SK-N-SH (cell line): ENCODE measurements around the gene PLEKHA4. TPM values are rescaled to one million over a fixed set of nuclear protein-coding genes. Genes with fewer than 3 reads are reported as not detected.

ENCODE experiments used
- CTCF ChIA-PET: fragments of 300-600, 350-600 bp; formaldehyde crosslinking; extraction: SDS; loops from one replicate; lab custom pipeline; 2021; lab: Yijun Ruan, JAX
- POLR2A ChIA-PET: fragments of 350-600 bp; sonication (Branson Sonifier 250); formaldehyde crosslinking; extraction: SDS; loops from one replicate; lab custom pipeline; 2020; ENCODE audit warnings: antibody characterized with exemption, inconsistent platforms; lab: Yijun Ruan, JAX
- DNase-seq: peaks from one replicate; pipeline ENCODE4 v3.0.0; 2012
- H2AFZ ChIP-seq: fragments of 200-600 bp; sonication (generic); 2 replicates; pipeline ENCODE4 v1.8.1; 2016; ENCODE audit warnings: antibody characterized with exemption, mild to moderate bottlenecking, low read depth
- H3F3A ChIP-seq: fragments of 200-600 bp; sonication (generic); replicated peaks from 2 replicates; pipeline ENCODE3; 2016; ENCODE audit warnings: antibody characterized with exemption, mild to moderate bottlenecking; ENCODE audit not compliant: insufficient read depth
- H3K27ac ChIP-seq, 2 experiments: fragments of 200-500 bp in 1 of 2; fragments of 200-600 bp in 1 of 2; sonication (Bioruptor generic) in 1 of 2; sonication (generic), shearing (Covaris generic) in 1 of 2; 2 replicates each; pipeline versions ENCODE4 v1.5.1 to v1.6.1; 2014 to 2016; ENCODE audit warnings: low read depth in 2 of 2, inconsistent platforms in 1 of 2, low read length in 1 of 2, mild to moderate bottlenecking in 1 of 2, mixed read lengths in 1 of 2
- H3K27me3 ChIP-seq: fragments of 200-600 bp; sonication (generic), shearing (Covaris generic); 2 replicates; pipeline ENCODE4 v1.6.1; 2016; ENCODE audit warnings: mixed run types; ENCODE audit not compliant: insufficient read depth
- H3K36me3 ChIP-seq, 2 experiments: fragments of 200-500 bp in 1 of 2; fragments of 200-600 bp in 1 of 2; sonication (Bioruptor generic) in 1 of 2; sonication (generic) in 1 of 2; replicated peaks in 1 of 2; 2 replicates each; pipeline versions ENCODE3 to v1.5.1; 2014 to 2016; ENCODE audit warnings: low read length in 1 of 2, mild to moderate bottlenecking in 1 of 2; ENCODE audit not compliant: insufficient read depth in 2 of 2, control insufficient read depth in 1 of 2
- H3K4me1 ChIP-seq, 2 experiments: fragments of 200-500 bp in 1 of 2; fragments of 200-600 bp in 1 of 2; sonication (Bioruptor generic) in 1 of 2; sonication (generic), shearing (Covaris generic) in 1 of 2; 2 replicates each; pipeline versions ENCODE4 v1.5.1 to v1.6.1; 2014 to 2016; ENCODE audit warnings: low read depth in 1 of 2, low read length in 1 of 2, mixed run types in 1 of 2; ENCODE audit not compliant: insufficient read depth in 2 of 2, control insufficient read depth in 1 of 2
- H3K4me2 ChIP-seq: fragments of 200-600 bp; sonication (generic), shearing (Covaris generic); 2 replicates; pipeline ENCODE4 v1.6.1; 2017; ENCODE audit warnings: mixed run types
- H3K4me3 ChIP-seq, 2 experiments: fragments of 200-500 bp in 1 of 2; fragments of 200-600 bp in 1 of 2; sonication (Bioruptor generic) in 1 of 2; sonication (generic), shearing (Covaris generic) in 1 of 2; 2 replicates each; pipeline versions ENCODE4 v1.5.1 to v1.8.1; 2014 to 2016; ENCODE audit warnings: low read depth in 2 of 2, inconsistent platforms in 1 of 2, low read length in 1 of 2, mild to moderate bottlenecking in 1 of 2, mixed read lengths in 1 of 2, moderate library complexity in 1 of 2
- H3K79me2 ChIP-seq: fragments of 200-600 bp; sonication (generic); 2 replicates; pipeline ENCODE4 v1.8.1; 2017; ENCODE audit warnings: mild to moderate bottlenecking; ENCODE audit not compliant: insufficient read depth
- H3K9ac ChIP-seq: fragments of 200-600 bp; sonication (generic); 2 replicates; pipeline ENCODE4 v1.6.1; 2017; ENCODE audit warnings: mixed run types
- H3K9me2 ChIP-seq: fragments of 200-600 bp; sonication (generic); 2 replicates; pipeline ENCODE4 v1.6.1; 2017; ENCODE audit warnings: mixed run types
- H3K9me3 ChIP-seq: fragments of 200-600 bp; sonication (generic); 2 replicates; pipeline ENCODE4 v1.6.1; 2017; ENCODE audit warnings: mixed run types, mild to moderate bottlenecking, moderate library complexity
- H4K20me1 ChIP-seq: fragments of 200-600 bp; sonication (generic); 2 replicates; pipeline ENCODE4 v1.6.1; 2017; ENCODE audit warnings: mild to moderate bottlenecking, mixed run types; ENCODE audit not compliant: insufficient read depth
- EZH2phosphoT487 ChIP-seq: fragments of 200-600 bp; sonication (generic); IDR thresholded peaks from 2 replicates; pipeline ENCODE4 v1.6.1; 2017; ENCODE audit warnings: low read depth, mixed run types, mild to moderate bottlenecking, antibody characterized with exemption, moderate library complexity, borderline replicate concordance
- FOXJ3 ChIP-seq: sonication (generic); formaldehyde crosslinking; IDR thresholded peaks from 2 replicates; pipeline ENCODE4 v1.5.1; 2020; ENCODE audit warnings: mild to moderate bottlenecking, missing genetic modification reagents
- FOXM1 ChIP-seq: IDR thresholded peaks from 2 replicates; pipeline ENCODE4 v1.4.0; 2012; ENCODE audit warnings: low read depth, mild to moderate bottlenecking
- GATA2 ChIP-seq: sonication (generic); formaldehyde crosslinking; IDR thresholded peaks from 2 replicates; pipeline ENCODE4 v1.5.0; 2020; ENCODE audit warnings: mild to moderate bottlenecking, missing genetic modification reagents
- MEF2A ChIP-seq: IDR thresholded peaks from 2 replicates; pipeline ENCODE4 v1.4.0; 2012; ENCODE audit warnings: low read depth, borderline replicate concordance
- MXI1 ChIP-seq: IDR thresholded peaks from 2 replicates; pipeline ENCODE4 v1.6.1; 2012; ENCODE audit warnings: mild to moderate bottlenecking, low read depth, low read length, improper control_type of control experiment
- RCOR1 ChIP-seq: fragments of 150-350 bp; IDR thresholded peaks from 2 replicates; pipeline ENCODE4 v1.6.1; 2017; ENCODE audit warnings: antibody characterized with exemption, low read length
- RXRA ChIP-seq: IDR thresholded peaks from 2 replicates; pipeline ENCODE4 v1.4.0; 2012; ENCODE audit warnings: low read depth, mild to moderate bottlenecking, borderline replicate concordance
- SIN3A ChIP-seq: IDR thresholded peaks from 2 replicates; pipeline ENCODE4 v1.6.1; 2012; ENCODE audit warnings: low read depth, mild to moderate bottlenecking, low read length, moderate library complexity, borderline replicate concordance
- SMC3 ChIP-seq: IDR thresholded peaks from 2 replicates; pipeline ENCODE4 v1.6.1; 2012; ENCODE audit warnings: low read depth, low read length, improper control_type of control experiment
- TCF12 ChIP-seq: IDR thresholded peaks from 2 replicates; pipeline ENCODE4 v1.4.0; 2012
- TEAD4 ChIP-seq: IDR thresholded peaks from 2 replicates; pipeline ENCODE4 v1.4.0; 2012; ENCODE audit warnings: mild to moderate bottlenecking, borderline replicate concordance; ENCODE audit not compliant: insufficient read depth
- WGBS: methylation state at CpG from one replicate; pipeline ENCODE4 v1.1.6; 2017; ENCODE audit warnings: low lambda C conversion rate; 5-methylcytosine and 5-hydroxymethylcytosine counted together
- polyA plus RNA-seq, 3 experiments: library from polyadenylated mRNA; depleted of rRNA; stranded (reverse); fragments of >200 nt; gene quantifications; 2 replicates each; pipeline ENCODE4 v1.2.3, GENCODE V29; 2012
- TF ChIP-seq, protein P1 (sequence below): fragments of 200-600 bp; sonication (generic); IDR thresholded peaks from 2 replicates; pipeline ENCODE4 v1.6.1; 2017; ENCODE audit warnings: antibody characterized with exemption, mild to moderate bottlenecking, moderate library complexity
- TF ChIP-seq, protein P2 (sequence below): IDR thresholded peaks from 2 replicates; pipeline ENCODE4 v1.6.1; 2012; ENCODE audit warnings: mild to moderate bottlenecking, low read depth, low read length, moderate library complexity
- TF ChIP-seq, protein P3 (sequence below): fragments of 150-350 bp; IDR thresholded peaks from 2 replicates; pipeline ENCODE4 v1.6.1; 2016; ENCODE audit warnings: mild to moderate bottlenecking, low read depth, low read length

The PLEKHA4 gene
- polyA plus RNA-seq, 1 of the 3 experiments (the other 2 are of a cell fraction) = 5.6 TPM

DNA sequence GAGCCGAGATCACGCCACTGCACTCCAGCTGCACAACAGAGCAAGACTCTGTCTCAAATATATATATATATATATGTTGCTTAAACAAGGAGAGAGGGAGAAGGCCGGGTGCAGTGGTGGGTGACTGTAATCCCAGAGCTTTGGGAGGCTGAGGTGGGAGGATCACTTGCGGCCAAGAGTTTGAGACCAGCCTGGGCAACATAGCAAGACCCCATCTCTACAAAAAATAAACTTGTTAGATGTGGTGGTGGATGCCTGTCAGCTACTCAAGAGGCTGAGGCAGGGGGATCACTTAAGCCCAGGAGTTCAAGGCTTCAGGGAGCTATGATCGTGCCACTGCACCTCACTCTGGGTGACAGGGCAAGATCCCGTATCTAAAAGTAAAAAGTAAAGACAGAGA, 26.8 kb downstream of the PLEKHA4 start:
- Histone ChIP-seq H2AFZ (no peak overlapping the region), H3K9me3 (no peaks in the 10 kb centered on the region), H3K79me2 (no peaks in the 10 kb centered on the region), H3K4me2 (no peak overlapping the region), H3K4me3 (no peak overlapping the region), H3K9ac (no peak overlapping the region), H3K27ac (no peak overlapping the region), H3K4me1 (peaks cover 0 to 5% of the 10 kb centered on the region in 2 experiments; a peak in 1 of 4 replicates), H3F3A (peaks cover 14% of the 10 kb centered on the region), H3K27me3 (no peaks in the 10 kb centered on the region), H3K9me2 (no peaks in the 10 kb centered on the region), H3K36me3 (peaks cover 0 to 5% of the 10 kb centered on the region in 2 experiments), H4K20me1 (no peaks in the 10 kb centered on the region)
- no peak for DNase-seq
- CTCF ChIA-PET = interaction anchor here (1.0 to 15.2 kb wide), 18 partner anchors 8 to 196 kb away, joined by 3 to 457 read pairs (median 6); partner anchors contain the start of genes BCAT2, CA11 and PLEKHA4
- POLR2A ChIA-PET = interaction anchor here (1.2 kb wide), 1 partner anchor 53 kb away, joined by 4 read pairs; no protein-coding TSS in a partner anchor
- TF ChIP-seq TCF12 (no peak), EZH2phosphoT487 (no peak), FOXJ3 (CRISPR knock-in tag) (no peak), MXI1 (no peak), FOXM1 (no peak), RCOR1 (no peak), SIN3A (no peak), MEF2A (no peak), SMC3 (no peak), RXRA (no peak), TEAD4 (no peak)
- WGBS = 95% methylated on average over 6 of the region's 6 CpGs

DNA sequence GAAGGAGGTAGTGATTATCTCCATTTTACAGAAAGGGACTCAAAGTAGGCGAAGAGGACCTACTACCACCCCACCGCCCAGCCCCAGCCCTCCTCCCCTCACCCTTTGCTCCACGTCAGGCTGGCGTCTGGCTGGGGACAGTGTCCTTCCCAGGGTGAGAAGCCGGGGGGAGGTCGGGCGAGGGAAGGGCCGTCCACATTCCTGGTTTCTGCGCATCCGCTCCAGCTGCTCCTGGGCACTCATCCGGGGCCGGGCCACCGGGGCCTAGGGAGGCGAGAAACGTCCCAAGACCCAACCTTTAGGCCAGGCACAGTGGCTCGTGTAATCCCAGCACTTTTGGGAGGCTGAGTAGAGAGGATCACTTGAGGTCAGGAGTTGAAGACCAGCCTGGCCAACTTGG, 27.4 kb downstream of the PLEKHA4 start:
- Histone ChIP-seq H2AFZ (no peak overlapping the region), H3K9ac (no peak overlapping the region), H3K27ac (no peak overlapping the region), H3K36me3 (peaks cover 0 to 5% of the 10 kb centered on the region in 2 experiments), H3K79me2 (no peaks in the 10 kb centered on the region)
- DNase-seq = no peak
- POLR2A ChIA-PET = no interaction called here
- WGBS = 94% methylated on average over 15 of the region's 16 CpGs
- TF ChIP-seq, protein P1, sequence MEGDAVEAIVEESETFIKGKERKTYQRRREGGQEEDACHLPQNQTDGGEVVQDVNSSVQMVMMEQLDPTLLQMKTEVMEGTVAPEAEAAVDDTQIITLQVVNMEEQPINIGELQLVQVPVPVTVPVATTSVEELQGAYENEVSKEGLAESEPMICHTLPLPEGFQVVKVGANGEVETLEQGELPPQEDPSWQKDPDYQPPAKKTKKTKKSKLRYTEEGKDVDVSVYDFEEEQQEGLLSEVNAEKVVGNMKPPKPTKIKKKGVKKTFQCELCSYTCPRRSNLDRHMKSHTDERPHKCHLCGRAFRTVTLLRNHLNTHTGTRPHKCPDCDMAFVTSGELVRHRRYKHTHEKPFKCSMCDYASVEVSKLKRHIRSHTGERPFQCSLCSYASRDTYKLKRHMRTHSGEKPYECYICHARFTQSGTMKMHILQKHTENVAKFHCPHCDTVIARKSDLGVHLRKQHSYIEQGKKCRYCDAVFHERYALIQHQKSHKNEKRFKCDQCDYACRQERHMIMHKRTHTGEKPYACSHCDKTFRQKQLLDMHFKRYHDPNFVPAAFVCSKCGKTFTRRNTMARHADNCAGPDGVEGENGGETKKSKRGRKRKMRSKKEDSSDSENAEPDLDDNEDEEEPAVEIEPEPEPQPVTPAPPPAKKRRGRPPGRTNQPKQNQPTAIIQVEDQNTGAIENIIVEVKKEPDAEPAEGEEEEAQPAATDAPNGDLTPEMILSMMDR = no peak
- TF ChIP-seq, protein P2, sequence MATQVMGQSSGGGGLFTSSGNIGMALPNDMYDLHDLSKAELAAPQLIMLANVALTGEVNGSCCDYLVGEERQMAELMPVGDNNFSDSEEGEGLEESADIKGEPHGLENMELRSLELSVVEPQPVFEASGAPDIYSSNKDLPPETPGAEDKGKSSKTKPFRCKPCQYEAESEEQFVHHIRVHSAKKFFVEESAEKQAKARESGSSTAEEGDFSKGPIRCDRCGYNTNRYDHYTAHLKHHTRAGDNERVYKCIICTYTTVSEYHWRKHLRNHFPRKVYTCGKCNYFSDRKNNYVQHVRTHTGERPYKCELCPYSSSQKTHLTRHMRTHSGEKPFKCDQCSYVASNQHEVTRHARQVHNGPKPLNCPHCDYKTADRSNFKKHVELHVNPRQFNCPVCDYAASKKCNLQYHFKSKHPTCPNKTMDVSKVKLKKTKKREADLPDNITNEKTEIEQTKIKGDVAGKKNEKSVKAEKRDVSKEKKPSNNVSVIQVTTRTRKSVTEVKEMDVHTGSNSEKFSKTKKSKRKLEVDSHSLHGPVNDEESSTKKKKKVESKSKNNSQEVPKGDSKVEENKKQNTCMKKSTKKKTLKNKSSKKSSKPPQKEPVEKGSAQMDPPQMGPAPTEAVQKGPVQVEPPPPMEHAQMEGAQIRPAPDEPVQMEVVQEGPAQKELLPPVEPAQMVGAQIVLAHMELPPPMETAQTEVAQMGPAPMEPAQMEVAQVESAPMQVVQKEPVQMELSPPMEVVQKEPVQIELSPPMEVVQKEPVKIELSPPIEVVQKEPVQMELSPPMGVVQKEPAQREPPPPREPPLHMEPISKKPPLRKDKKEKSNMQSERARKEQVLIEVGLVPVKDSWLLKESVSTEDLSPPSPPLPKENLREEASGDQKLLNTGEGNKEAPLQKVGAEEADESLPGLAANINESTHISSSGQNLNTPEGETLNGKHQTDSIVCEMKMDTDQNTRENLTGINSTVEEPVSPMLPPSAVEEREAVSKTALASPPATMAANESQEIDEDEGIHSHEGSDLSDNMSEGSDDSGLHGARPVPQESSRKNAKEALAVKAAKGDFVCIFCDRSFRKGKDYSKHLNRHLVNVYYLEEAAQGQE = no peak
- TF ChIP-seq, protein P3, sequence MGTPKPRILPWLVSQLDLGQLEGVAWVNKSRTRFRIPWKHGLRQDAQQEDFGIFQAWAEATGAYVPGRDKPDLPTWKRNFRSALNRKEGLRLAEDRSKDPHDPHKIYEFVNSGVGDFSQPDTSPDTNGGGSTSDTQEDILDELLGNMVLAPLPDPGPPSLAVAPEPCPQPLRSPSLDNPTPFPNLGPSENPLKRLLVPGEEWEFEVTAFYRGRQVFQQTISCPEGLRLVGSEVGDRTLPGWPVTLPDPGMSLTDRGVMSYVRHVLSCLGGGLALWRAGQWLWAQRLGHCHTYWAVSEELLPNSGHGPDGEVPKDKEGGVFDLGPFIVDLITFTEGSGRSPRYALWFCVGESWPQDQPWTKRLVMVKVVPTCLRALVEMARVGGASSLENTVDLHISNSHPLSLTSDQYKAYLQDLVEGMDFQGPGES = no peak
- no peak for TF ChIP-seq RCOR1
- TF ChIP-seq GATA2 = no peak
- TF ChIP-seq, all 33 proteins: peak for 0
- Histone ChIP-seq H3K27me3 (no peaks in the 10 kb centered on the region), H3K4me3 (no peak overlapping the region), H3K4me1 (peaks cover 0 to 5% of the 10 kb centered on the region in 2 experiments; a peak in 1 of 4 replicates), H3K9me2 (no peaks in the 10 kb centered on the region), H3K4me2 (no peak overlapping the region), H4K20me1 (no peaks in the 10 kb centered on the region), H3F3A (peaks cover 18% of the 10 kb centered on the region), H3K9me3 (no peaks in the 10 kb centered on the region)
- CTCF ChIA-PET = interaction anchor here (1.2 to 15.2 kb wide), 7 partner anchors 12 to 195 kb away, joined by 3 to 457 read pairs (median 25); partner anchors contain the start of gene CA11
